Stimulated activated CD4-positive, alpha-beta T cell treated with anti-CD3 and anti-CD28 coated beads, Interleukin-12 subunit alpha, Interleukin-12 subunit beta, amount 100 ng/mL, for 24 hours (primary cell): Measurements from ENCODE around the gene TRIO.

Experiments
- DNase-seq, 2 experiments: peaks; one replicate each; pipeline ENCODE4 v3.0.0-alpha.2; 2020; ENCODE audit warnings: low read depth in 2 of 2

TRIO gene

GRCh38 chr5:14168144-14168792 lies 25.1 kb downstream of the TRIO start:
- no peak for DNase-seq

- DNase-seq, result no peak
Measured at GRCh38 chr5:14168793-14169262, 25.7 kb downstream of the TRIO start.

- DNase-seq, result no peak
Measured at GRCh38 chr5:14171046-14171445, 27.9 kb downstream of the TRIO start.

GRCh38 chr5:14171621-14172020 lies 28.5 kb downstream of the TRIO start:
- DNase-seq, result no peak

- DNase-seq, result no peak
Measured at GRCh38 chr5:14172149-14172795, 29.1 kb downstream of the TRIO start.

- no peak for DNase-seq
Measured at GRCh38 chr5:14173377-14174229, 30.5 kb downstream of the TRIO start.

GRCh38 chr5:14174230-14174636 lies 31.1 kb downstream of the TRIO start:
- no peak for DNase-seq

- no peak for DNase-seq
Measured at GRCh38 chr5:14175381-14175780, 32.2 kb downstream of the TRIO start.

- no peak for DNase-seq
Measured at GRCh38 chr5:14176888-14177287, 33.7 kb downstream of the TRIO start.

GRCh38 chr5:14177634-14178033 lies 34.5 kb downstream of the TRIO start:
- DNase-seq, result no peak

- DNase-seq, result no peak
Measured at GRCh38 chr5:14178091-14178490, 34.9 kb downstream of the TRIO start.

GRCh38 chr5:14178671-14179211 lies 35.6 kb downstream of the TRIO start:
- no peak for DNase-seq

- no peak for DNase-seq
Measured at GRCh38 chr5:14179446-14179845, 36.3 kb downstream of the TRIO start.

- no peak for DNase-seq
Measured at GRCh38 chr5:14180437-14180836, 37.3 kb downstream of the TRIO start.

- DNase-seq, result no peak
Measured at GRCh38 chr5:14181299-14181968, 38.3 kb downstream of the TRIO start.

GRCh38 chr5:14182761-14183160 lies 39.6 kb downstream of the TRIO start:
- no peak for DNase-seq

GRCh38 chr5:14183187-14183939 lies 40.2 kb downstream of the TRIO start:
- DNase-seq, result no peak

GRCh38 chr5:14184082-14184481 lies 40.9 kb downstream of the TRIO start:
- no peak for DNase-seq

- DNase-seq, result no peak
Measured at GRCh38 chr5:14184725-14185124, 41.6 kb downstream of the TRIO start.

GRCh38 chr5:14185326-14186058 lies 42.4 kb downstream of the TRIO start:
- no peak for DNase-seq
